ENCODE data around the gene NAA25. TPM values are rescaled to one million over a fixed set of nuclear protein-coding genes. Genes with fewer than 3 reads are reported as not detected.

Gene NAA25
- total and polyA plus RNA-seq, 9 of the 15 experiments (the other 6 are each of a cell fraction or from before 2014, with no cell fraction given): 26.6 to 59.6 (median 48.9) TPM

DNA sequence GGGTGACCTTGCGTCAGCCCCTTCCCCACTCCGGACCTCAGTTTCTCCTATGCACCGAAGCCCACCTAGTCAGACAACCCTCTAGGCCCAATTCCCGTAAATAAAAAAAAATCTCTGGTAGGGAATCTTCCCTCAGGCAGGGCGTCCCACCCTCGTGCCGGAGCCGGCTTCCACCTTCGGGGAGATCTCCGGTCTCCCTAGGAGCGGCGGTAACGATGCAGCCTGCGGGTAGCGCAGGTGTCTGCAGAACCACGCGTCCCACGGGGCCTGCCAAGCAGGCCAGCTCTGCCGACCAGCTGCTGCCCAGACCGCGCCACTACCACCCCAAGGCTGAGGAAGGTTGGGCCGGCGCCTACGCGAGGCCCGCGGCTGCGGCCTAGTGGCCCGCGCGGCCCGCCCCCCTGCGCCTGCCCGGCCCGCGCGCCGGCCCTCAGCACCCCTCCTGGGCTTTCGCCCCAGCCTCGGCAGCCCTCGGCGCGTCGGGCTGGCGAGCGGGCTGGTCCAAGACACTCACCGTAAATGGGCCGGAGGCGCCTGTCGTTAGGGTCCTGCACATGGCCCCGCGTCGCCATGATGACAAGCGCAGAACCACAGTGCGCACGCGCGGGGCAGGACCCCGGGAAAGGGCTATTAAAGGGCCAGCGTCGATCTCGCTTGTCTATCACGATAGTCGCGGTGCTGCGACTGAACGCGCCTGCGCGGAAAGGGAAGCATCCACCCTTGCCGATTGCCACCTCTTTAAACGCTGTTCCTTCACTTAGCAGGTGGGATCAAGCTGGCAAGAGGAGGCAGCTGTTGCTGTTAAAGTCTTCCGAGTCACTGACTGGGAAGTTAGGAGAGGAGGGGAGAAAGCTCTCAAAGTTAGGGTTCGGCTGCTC is at the start of gene NAA25 (continued):
- TF ChIP-seq RBBP5 (IDR thresholded peaks at IDR 0.05; ENCODE audit: borderline replicate concordance, insufficient read depth, low read length, poor library complexity, severe bottlenecking) (peak; percentile 98), POLR2A (conservative IDR thresholded peaks at IDR 0.05) (peak; percentile 76; the same call in 1 of the 2 replicates), ZNF347 (CRISPR knock-in tag; IDR thresholded peaks at IDR 0.05; ENCODE audit: low read depth) (no peak), ZNF324 (CRISPR knock-in tag; IDR thresholded peaks at IDR 0.05) (0 out of 2 replicates have a peak, but pooled peaks have one; percentile 28), RAD51 (IDR thresholded peaks at IDR 0.05; ENCODE audit: borderline replicate concordance, low read depth) (no peak), ESRRB (CRISPR knock-in tag; IDR thresholded peaks at IDR 0.05; ENCODE audit: borderline replicate concordance) (no peak), MED1 (CRISPR knock-in tag; IDR thresholded peaks at IDR 0.05; ENCODE audit: borderline replicate concordance) (no peak), CBFB (CRISPR knock-in tag; IDR thresholded peaks at IDR 0.05) (0 out of 2 replicates have a peak, but pooled peaks have one; percentile 15), PHB (CRISPR knock-in tag; IDR thresholded peaks at IDR 0.05) (no peak), PCBP2 (IDR thresholded peaks at IDR 0.05; ENCODE audit: low read depth, low read length, poor library complexity, severe bottlenecking) (no peak), TCF7L2 (IDR thresholded peaks at IDR 0.05; ENCODE audit: low read depth, low read length) (no peak), ZNF583 (CRISPR knock-in tag; IDR thresholded peaks at IDR 0.05) (no peak)
- TF ChIP-seq, protein P1, sequence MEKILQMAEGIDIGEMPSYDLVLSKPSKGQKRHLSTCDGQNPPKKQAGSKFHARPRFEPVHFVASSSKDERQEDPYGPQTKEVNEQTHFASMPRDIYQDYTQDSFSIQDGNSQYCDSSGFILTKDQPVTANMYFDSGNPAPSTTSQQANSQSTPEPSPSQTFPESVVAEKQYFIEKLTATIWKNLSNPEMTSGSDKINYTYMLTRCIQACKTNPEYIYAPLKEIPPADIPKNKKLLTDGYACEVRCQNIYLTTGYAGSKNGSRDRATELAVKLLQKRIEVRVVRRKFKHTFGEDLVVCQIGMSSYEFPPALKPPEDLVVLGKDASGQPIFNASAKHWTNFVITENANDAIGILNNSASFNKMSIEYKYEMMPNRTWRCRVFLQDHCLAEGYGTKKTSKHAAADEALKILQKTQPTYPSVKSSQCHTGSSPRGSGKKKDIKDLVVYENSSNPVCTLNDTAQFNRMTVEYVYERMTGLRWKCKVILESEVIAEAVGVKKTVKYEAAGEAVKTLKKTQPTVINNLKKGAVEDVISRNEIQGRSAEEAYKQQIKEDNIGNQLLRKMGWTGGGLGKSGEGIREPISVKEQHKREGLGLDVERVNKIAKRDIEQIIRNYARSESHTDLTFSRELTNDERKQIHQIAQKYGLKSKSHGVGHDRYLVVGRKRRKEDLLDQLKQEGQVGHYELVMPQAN (IDR thresholded peaks at IDR 0.05; ENCODE audit: borderline replicate concordance): no peak; the same call in 1 of the 2 replicates
- TF ChIP-seq, protein P2, sequence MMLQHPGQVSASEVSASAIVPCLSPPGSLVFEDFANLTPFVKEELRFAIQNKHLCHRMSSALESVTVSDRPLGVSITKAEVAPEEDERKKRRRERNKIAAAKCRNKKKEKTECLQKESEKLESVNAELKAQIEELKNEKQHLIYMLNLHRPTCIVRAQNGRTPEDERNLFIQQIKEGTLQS (IDR thresholded peaks at IDR 0.05): no peak
- TF ChIP-seq, protein P2 (CRISPR knock-in tag; conservative IDR thresholded peaks at IDR 0.05): no peak
